Measurements from ENCODE around the gene ZNF793. TPM values are rescaled to one million over a fixed set of nuclear protein-coding genes. Genes with fewer than 3 reads are reported as not detected.
A peak's percentile ranks its signal among the peaks of the same experiment; 100 is the strongest.

The ZNF793 gene
- total RNA-seq, result 48.9 TPM

GRCh38 chr19:37506387-37507166 is at the start of gene ZNF793:
TSS of gene ZNF793 (plus strand) at chr19:37506939. CDS start at chr19:37523440, 16,501 bp downstream.
- DNase-seq (ENCODE audit: low spot score in 2 of 2) (peak; percentile 45 to 70), FAIRE-seq (no peak)

GRCh38 chr19:37466277-37466797 is 40.4 kb upstream of the ZNF793 start:
- no peak for DNase-seq (ENCODE audit: low spot score in 2 of 2)

GRCh38 chr19:37466798-37467607 is 39.7 kb upstream of the ZNF793 start, which contains the start of gene ZNF569:
TSS of gene ZNF569 (minus strand) at chr19:37467444. CDS start at chr19:37444921, 22,523 bp downstream.
- FAIRE-seq, result no peak
- peak; percentile 72 to 76 for DNase-seq (ENCODE audit: low spot score in 2 of 2)

More at GRCh38 chr19:37466277-37466797, 40.4 kb upstream of the ZNF793 start:
- FAIRE-seq, result no peak

GRCh38 chr19:37467608-37468090 is 39.1 kb upstream of the ZNF793 start:
- DNase-seq (ENCODE audit: low spot score in 2 of 2) (peak; percentile 4 to 7), FAIRE-seq (no peak)

- DNase-seq (ENCODE audit: low spot score in 2 of 2), result peak; percentile 57 to 71
- FAIRE-seq, result no peak
Observed at GRCh38 chr19:37468961-37469777, 37.6 kb upstream of the ZNF793 start, which contains the start of gene ZNF570. TSS of gene ZNF570 (plus strand) at chr19:37469356. CDS start at chr19:37470355, 999 bp downstream.

- DNase-seq (ENCODE audit: low spot score in 2 of 2), result no peak
Observed at GRCh38 chr19:37470216-37470615, 36.5 kb upstream of the ZNF793 start.

GRCh38 chr19:37472165-37472564 is 34.6 kb upstream of the ZNF793 start:
- FAIRE-seq (no peak), DNase-seq (ENCODE audit: low spot score in 2 of 2) (no peak)

More at GRCh38 chr19:37470216-37470615, 36.5 kb upstream of the ZNF793 start:
- no peak for FAIRE-seq

GRCh38 chr19:37484406-37485168 is 22.2 kb upstream of the ZNF793 start:
- DNase-seq (ENCODE audit: low spot score in 2 of 2) (no peak), FAIRE-seq (no peak)

- FAIRE-seq (no peak), DNase-seq (ENCODE audit: low spot score in 2 of 2) (no peak)
Observed at GRCh38 chr19:37492213-37492612, 14.5 kb upstream of the ZNF793 start.

GRCh38 chr19:37505958-37506386 is 767 bp upstream of the ZNF793 start:
- FAIRE-seq (no peak), DNase-seq (ENCODE audit: low spot score in 2 of 2) (peak in 1 of 2 donors; percentile 11)

- FAIRE-seq, result no peak
- DNase-seq (ENCODE audit: low spot score in 2 of 2), result peak in 1 of 2 donors; percentile 5
Observed at GRCh38 chr19:37507167-37507464, 377 bp downstream of the ZNF793 start.

GRCh38 chr19:37511186-37511585 is 4.4 kb downstream of the ZNF793 start:
- DNase-seq (ENCODE audit: low spot score in 2 of 2) (no peak), FAIRE-seq (no peak)

- DNase-seq (ENCODE audit: low spot score in 2 of 2), result no peak
- no peak for FAIRE-seq
Observed at GRCh38 chr19:37511821-37512220, 5.1 kb downstream of the ZNF793 start.

- FAIRE-seq, result no peak
- DNase-seq (ENCODE audit: low spot score in 2 of 2), result no peak
Observed at GRCh38 chr19:37513397-37513796, 6.7 kb downstream of the ZNF793 start.

- FAIRE-seq (no peak), DNase-seq (ENCODE audit: low spot score in 2 of 2) (no peak)
Observed at GRCh38 chr19:37519890-37520289, 13.2 kb downstream of the ZNF793 start.

- DNase-seq (ENCODE audit: low spot score in 2 of 2) (no peak), FAIRE-seq (no peak)
Observed at GRCh38 chr19:37537391-37537947, 30.7 kb downstream of the ZNF793 start.

- DNase-seq (ENCODE audit: low spot score in 2 of 2), result no peak
- FAIRE-seq, result no peak
Observed at GRCh38 chr19:37551129-37551993, 44.6 kb downstream of the ZNF793 start.

GRCh38 chr19:37563518-37563917 is 56.8 kb downstream of the ZNF793 start:
- FAIRE-seq (no peak), DNase-seq (ENCODE audit: low spot score in 2 of 2) (no peak)
